Left ventricle myocardium inferior (tissue), 1 donor: Measurements from ENCODE around the gene TEX26. TPM values are rescaled to one million over a fixed set of nuclear protein-coding genes. Genes with fewer than 3 reads are reported as not detected.

Source experiments
- DNase-seq: peaks from one replicate; pipeline ENCODE4 v3.0.0-alpha.2; 2020
- H3K27ac ChIP-seq: fragments of 200-600 bp; replicated peaks from 2 replicates; pipeline ENCODE4 v1.8.0; 2021
- H3K27me3 ChIP-seq: fragments of 200-600 bp; 2 replicates; pipeline ENCODE4 v1.8.0; 2021; ENCODE audit warnings: low read depth
- H3K36me3 ChIP-seq: fragments of 200-600 bp; 2 replicates; pipeline ENCODE4 v1.8.0; 2021
- H3K4me1 ChIP-seq: fragments of 200-600 bp; 2 replicates; pipeline ENCODE4 v1.8.0; 2021
- H3K4me3 ChIP-seq: fragments of 200-600 bp; 2 replicates; pipeline ENCODE4 v1.8.0; 2021; ENCODE audit warnings: mild to moderate bottlenecking, moderate library complexity
- H3K9me3 ChIP-seq: fragments of 200-600 bp; replicated peaks from 2 replicates; pipeline ENCODE4 v1.8.0; 2021
- CTCF ChIP-seq: fragments of 200-600 bp; IDR thresholded peaks from 2 replicates; pipeline ENCODE4 v1.8.0; 2021; ENCODE audit warnings: antibody characterized with exemption, mild to moderate bottlenecking, borderline replicate concordance
- intact Hi-C: fragments of 100-400 bp; cut with micrococcal nuclease; formaldehyde crosslinking; loops from one replicate; pipeline ENCODE4 v1.11.0; 2022
- total RNA-seq: library from RNA; stranded (reverse); fragmentation: NEBNext Ultra II Directional; extraction: Animal tissue kit (Norgen Biotek cat#: 25700); gene quantifications from one replicate; pipeline ENCODE4 v1.2.1, GENCODE V29; 2021
- donor health status: DM: no; HTN: yes; CAD: no; lungs with severe emphysema.

Gene TEX26
- total RNA-seq, 1 donor from 2014 or later, result not detected

GRCh38 chr13:31012655-31013024 lies 80.2 kb downstream of the TEX26 start:
- intact Hi-C loops, result no loop called here

GRCh38 chr13:31014456-31014855 lies 82.0 kb downstream of the TEX26 start:
- no peak for DNase-seq
- intact Hi-C loops, result no loop called here
- no peak for TF ChIP-seq CTCF
- Histone ChIP-seq H3K27ac (no peak overlapping the region), H3K4me1 (no peaks in the 10 kb centered on the region), H3K9me3 (peaks cover 7% of the 10 kb centered on the region), H3K36me3 (no peaks in the 10 kb centered on the region), H3K4me3 (no peak overlapping the region), H3K27me3 (peaks cover 59% of the 10 kb centered on the region)

More at GRCh38 chr13:31012655-31013024, 80.2 kb downstream of the TEX26 start:
- H3K27me3 ChIP-seq, result peaks cover 62% of the 10 kb centered on the region
- H3K9me3 ChIP-seq, result peaks cover 4% of the 10 kb centered on the region
- no peak for DNase-seq
- no peaks in the 10 kb centered on the region for H3K4me1 ChIP-seq
- H3K27ac ChIP-seq, result no peak overlapping the region
- TF ChIP-seq CTCF, result no peak
- H3K36me3 ChIP-seq, result no peaks in the 10 kb centered on the region
- H3K4me3 ChIP-seq, result no peak overlapping the region

- H3K27ac ChIP-seq, result no peak overlapping the region
- no peaks in the 10 kb centered on the region for H3K4me1 ChIP-seq
- H3K9me3 ChIP-seq, result peaks cover 7% of the 10 kb centered on the region
- peaks cover 51% of the 10 kb centered on the region for H3K27me3 ChIP-seq
- no peak for DNase-seq
- no peak overlapping the region for H3K4me3 ChIP-seq
- H3K36me3 ChIP-seq, result no peaks in the 10 kb centered on the region
- no peak for TF ChIP-seq CTCF
- intact Hi-C loops, result no loop called here
These were observed 82.7 kb downstream of the TEX26 start for GRCh38 chr13:31015199-31015598.

GRCh38 chr13:31016342-31017325 lies 84.2 kb downstream of the TEX26 start:
- Histone ChIP-seq H3K4me1 (no peaks in the 10 kb centered on the region), H3K27ac (no peak overlapping the region), H3K9me3 (peaks cover 7% of the 10 kb centered on the region), H3K4me3 (no peak overlapping the region), H3K27me3 (peaks cover 44% of the 10 kb centered on the region), H3K36me3 (no peaks in the 10 kb centered on the region)
- no peak for DNase-seq
- TF ChIP-seq CTCF, result no peak
- intact Hi-C loops, result no loop called here

GRCh38 chr13:31018511-31018910 lies 86.1 kb downstream of the TEX26 start:
- no peaks in the 10 kb centered on the region for H3K36me3 ChIP-seq
- no peaks in the 10 kb centered on the region for H3K4me1 ChIP-seq
- DNase-seq, result no peak
- H3K4me3 ChIP-seq, result no peak overlapping the region
- H3K27me3 ChIP-seq, result peaks cover 46% of the 10 kb centered on the region
- TF ChIP-seq CTCF, result no peak
- H3K27ac ChIP-seq, result no peak overlapping the region
- intact Hi-C loops, result no loop called here
- peaks cover 7% of the 10 kb centered on the region for H3K9me3 ChIP-seq
